HEK293T (cell line): ENCODE results near the gene CYP17A1.
"Not testable (repeated sequence)": the region's sequence is repeated elsewhere in the genome, so short reads cannot be mapped to it uniquely, and the experiment has no call there.

Source experiments
- CTCF ChIA-PET: fragments of 350-600 bp; formaldehyde crosslinking; extraction: SDS; loops from one replicate; lab custom pipeline; 2021; ENCODE audit warnings: antibody characterized with exemption, inconsistent platforms; lab: Yijun Ruan, JAX
- POLR2A ChIA-PET: fragments of 350-600 bp; formaldehyde crosslinking; extraction: SDS; loops from one replicate; lab custom pipeline; 2020; ENCODE audit warnings: antibody characterized with exemption, inconsistent platforms; lab: Yijun Ruan, JAX
- DNase-seq: peaks from one replicate; pipeline ENCODE4 v3.0.0; 2012; ENCODE audit warnings: mixed read lengths; ENCODE audit errors: extremely low spot score
- ARNT ChIP-seq: fragments of 450-650 bp; IDR thresholded peaks from 2 replicates; pipeline ENCODE4 v1.6.1; 2017; ENCODE audit warnings: mild to moderate bottlenecking
- BHLHE40 ChIP-seq: fragments of 450-650 bp; IDR thresholded peaks from 2 replicates; pipeline ENCODE4 v1.6.1; 2016; ENCODE audit warnings: mild to moderate bottlenecking, moderate library complexity, borderline replicate concordance
- CTBP1 ChIP-seq: fragments of 450-650 bp; IDR thresholded peaks from 2 replicates; pipeline ENCODE4 v1.6.1; 2016; ENCODE audit warnings: borderline replicate concordance
- ELF4 ChIP-seq: fragments of 450-650 bp; IDR thresholded peaks from 2 replicates; pipeline ENCODE4 v1.6.1; 2017; ENCODE audit warnings: antibody characterized with exemption
- FOXA1 ChIP-seq: fragments of 450-650 bp; IDR thresholded peaks from 2 replicates; pipeline ENCODE4 v1.6.1; 2016; ENCODE audit warnings: mild to moderate bottlenecking
- FOXK2 ChIP-seq: fragments of 450-650 bp; IDR thresholded peaks from 2 replicates; pipeline ENCODE4 v1.6.1; 2016; ENCODE audit warnings: mild to moderate bottlenecking
- FOXM1 ChIP-seq: fragments of 450-650 bp; IDR thresholded peaks from 2 replicates; pipeline ENCODE4 v1.6.1; 2017; ENCODE audit warnings: mild to moderate bottlenecking, borderline replicate concordance
- HDGF ChIP-seq: fragments of 450-650 bp; IDR thresholded peaks from 2 replicates; pipeline ENCODE4 v1.6.1; 2017; ENCODE audit warnings: antibody characterized with exemption, borderline replicate concordance
- L3MBTL2 ChIP-seq: fragments of 450-650 bp; conservative IDR thresholded peaks from 2 replicates; pipeline ENCODE4 v1.6.1; 2016; ENCODE audit warnings: mild to moderate bottlenecking
- LEF1 ChIP-seq: fragments of 450-650 bp; IDR thresholded peaks from 2 replicates; pipeline ENCODE4 v1.6.1; 2017; ENCODE audit warnings: mild to moderate bottlenecking, borderline replicate concordance
- NFRKB ChIP-seq: fragments of 450-650 bp; IDR thresholded peaks from 2 replicates; pipeline ENCODE4 v1.6.1; 2016; ENCODE audit warnings: mild to moderate bottlenecking, moderate library complexity
- PKNOX1 ChIP-seq: fragments of 450-650 bp; IDR thresholded peaks from 2 replicates; pipeline ENCODE4 v1.6.1; 2016
- SP1 ChIP-seq: fragments of 450-650 bp; IDR thresholded peaks from 2 replicates; pipeline ENCODE4 v1.6.1; 2017
- SUZ12 ChIP-seq: fragments of 450-650 bp; IDR thresholded peaks from 2 replicates; pipeline ENCODE4 v1.6.1; 2016; ENCODE audit warnings: mild to moderate bottlenecking
- TARDBP ChIP-seq: fragments of 450-650 bp; IDR thresholded peaks from 2 replicates; pipeline ENCODE4 v1.6.1; 2016
- ZNF384 ChIP-seq: fragments of 450-650 bp; IDR thresholded peaks from 2 replicates; pipeline ENCODE4 v1.6.1; 2016

The CYP17A1 gene

GRCh38 chr10:102856758-102857424, 19.7 kb upstream of the CYP17A1 start:
- ChIA-PET CTCF (no interaction called here), POLR2A (no interaction called here)
- DNase-seq = no peak
- TF ChIP-seq CTBP1 (no peak), ZNF384 (no peak), SP1 (no peak), HDGF (no peak)

- peak; percentile 43 for DNase-seq
- peak; percentile 22; the same call in 1 of the 2 replicates for TF ChIP-seq ZNF384
- POLR2A ChIA-PET = interaction anchor here (3.1 kb wide), 1 partner anchor 13 kb away, joined by 30 read pairs; the partner anchor contains the start of gene AS3MT
- CTCF ChIA-PET = not testable (repeated sequence)
These were observed 18.7 kb upstream of the CYP17A1 start for GRCh38 chr10:102855731-102856436.

- CTCF ChIA-PET = not testable (repeated sequence)
- POLR2A ChIA-PET = interaction anchor here (3.1 kb wide), 1 partner anchor 16 kb away, joined by 30 read pairs; the partner anchor contains the start of gene AS3MT
These were observed 16.0 kb upstream of the CYP17A1 start for GRCh38 chr10:102853237-102853636.

GRCh38 chr10:102850025-102850518, 12.9 kb upstream of the CYP17A1 start:
- DNase-seq = no peak
- ChIA-PET POLR2A (interaction anchor here (1.8 kb wide), 1 partner anchor 19 kb away, joined by 5 read pairs; the partner anchor contains the start of gene AS3MT), CTCF (interaction anchor here (1.0 kb wide), 1 partner anchor 13 kb away, joined by 3 read pairs; the partner anchor contains the start of gene CYP17A1)
- TF ChIP-seq FOXK2 (no peak), LEF1 (no peak)

More at GRCh38 chr10:102853237-102853636, 16.0 kb upstream of the CYP17A1 start:
- not testable (repeated sequence) for DNase-seq

- ChIA-PET POLR2A (no interaction called here), CTCF (no interaction called here)
- no peak for DNase-seq
- TF ChIP-seq ARNT = no peak
- TF ChIP-seq PKNOX1 = no peak
- no peak for TF ChIP-seq CTBP1
- no peak for TF ChIP-seq HDGF
- TF ChIP-seq FOXK2 = no peak
- TF ChIP-seq ZNF384 = no peak
- TF ChIP-seq SP1 = no peak
- TF ChIP-seq L3MBTL2 = no peak
- no peak for TF ChIP-seq ELF4
- TF ChIP-seq LEF1 = no peak
- TF ChIP-seq FOXM1 = no peak
- TF ChIP-seq SUZ12 = no peak
- no peak for TF ChIP-seq NFRKB
- TF ChIP-seq TARDBP = no peak
- no peak for TF ChIP-seq BHLHE40
- no peak for TF ChIP-seq FOXA1
These were observed 8.2 kb upstream of the CYP17A1 start for GRCh38 chr10:102845352-102845902.

GRCh38 chr10:102844190-102844776, 7.1 kb upstream of the CYP17A1 start:
- DNase-seq, POLR2A ChIA-PET, CTCF ChIA-PET: not testable (repeated sequence)

- POLR2A ChIA-PET, DNase-seq, CTCF ChIA-PET: not testable (repeated sequence)
These were observed 5.9 kb upstream of the CYP17A1 start for GRCh38 chr10:102843139-102843538.

- DNase-seq = no peak
- TF ChIP-seq ARNT (no peak), HDGF (no peak), LEF1 (no peak), NFRKB (no peak), BHLHE40 (no peak), ELF4 (no peak), SP1 (no peak), ZNF384 (no peak), SUZ12 (no peak), TARDBP (no peak), FOXK2 (no peak), FOXA1 (no peak), PKNOX1 (no peak), FOXM1 (no peak), L3MBTL2 (no peak), CTBP1 (no peak)
- ChIA-PET POLR2A (no interaction called here), CTCF (no interaction called here)
These were observed 4.7 kb upstream of the CYP17A1 start for GRCh38 chr10:102841827-102842345.

- CTCF ChIA-PET = interaction anchor here (2.7 kb wide), 1 partner anchor 64 kb away, joined by 17 read pairs; no protein-coding TSS in a partner anchor
- POLR2A ChIA-PET, DNase-seq: not testable (repeated sequence)
These were observed 1.2 kb upstream of the CYP17A1 start for GRCh38 chr10:102838276-102838927.
